ENCODE data around the gene MOB1A. TPM values are rescaled to one million over a fixed set of nuclear protein-coding genes. Genes with fewer than 3 reads are reported as not detected.
A peak's percentile ranks its signal among the peaks of the same experiment; 100 is the strongest.

Gene MOB1A
- total RNA-seq, 2 experiments from 2014 or later: 110 to 144 TPM

- H3K9me3 ChIP-seq (ENCODE audit: low read length): no peaks in the 10 kb centered on the region
- H3K79me2 ChIP-seq (ENCODE audit: insufficient read depth, low read depth, low read length): peaks cover 72% of the 10 kb centered on the region
- H2AFZ ChIP-seq (ENCODE audit: low read length): no peak overlapping the region
- H3K9me2 ChIP-seq (ENCODE audit: insufficient read depth, low read length): no peaks in the 10 kb centered on the region
- peak overlapping the region; percentile 81 for H3K4me2 ChIP-seq (ENCODE audit: low read length)
- TF ChIP-seq CTCF (conservative IDR thresholded peaks at IDR 0.05; ENCODE audit: low read length): no peak
- no peak for TF ChIP-seq EZH2phosphoT487 (IDR thresholded peaks at IDR 0.05; ENCODE audit: borderline replicate concordance, low read depth, low read length)
- H3K4me1 ChIP-seq (ENCODE audit: insufficient read depth, low read length, poor library complexity, severe bottlenecking): peaks cover 71% of the 10 kb centered on the region
- H4K20me1 ChIP-seq (ENCODE audit: insufficient read depth, low read length): peaks cover 51% of the 10 kb centered on the region
- no peak for DNase-seq (ENCODE audit: low spot score)
- BruUV-seq (replicated peaks): no TSS peak
- H3K27ac ChIP-seq (ENCODE audit: low read depth, low read length, poor library complexity, severe bottlenecking): no peak overlapping the region
- peaks cover 69% of the 10 kb centered on the region for H3K36me3 ChIP-seq (ENCODE audit: insufficient read depth, low read length)
- ChIA-PET CTCF (ENCODE audit: unreplicated experiment) (no interaction called here), POLR2A (interaction anchor here (0.7 to 7.1 kb wide), 6 partner anchors 12 to 149 kb away, joined by 3 to 118 read pairs (median 4); partner anchors contain the start of gene MOB1A)
- intact Hi-C loops (cut with micrococcal nuclease; ENCODE audit: unreplicated experiment): no loop called here
- peak overlapping the region; percentile 84 for H3K4me3 ChIP-seq (ENCODE audit: low read depth, low read length, poor library complexity, severe bottlenecking)
Measured at GRCh38 chr2:74201196-74201595, 22.5 kb upstream of the MOB1A start.

- peaks cover 58% of the 10 kb centered on the region for H3K4me1 ChIP-seq (ENCODE audit: insufficient read depth, low read length, poor library complexity, severe bottlenecking)
- peak overlapping the region; percentile 88 for H3K27ac ChIP-seq (ENCODE audit: low read depth, low read length, poor library complexity, severe bottlenecking)
- peak overlapping the region; percentile 84 for H3K4me3 ChIP-seq (ENCODE audit: low read depth, low read length, poor library complexity, severe bottlenecking)
- peak; percentile 35 for DNase-seq (ENCODE audit: low spot score)
- peaks cover 56% of the 10 kb centered on the region for H3K36me3 ChIP-seq (ENCODE audit: insufficient read depth, low read length)
- peak overlapping the region; percentile 81 for H3K4me2 ChIP-seq (ENCODE audit: low read length)
- peaks cover 59% of the 10 kb centered on the region for H3K79me2 ChIP-seq (ENCODE audit: insufficient read depth, low read depth, low read length)
- intact Hi-C loops (cut with micrococcal nuclease; ENCODE audit: unreplicated experiment): loop anchor here (1.0 kb wide), 2 partner anchors 22 to 53 kb away; partner anchors contain the start of genes BOLA3 and MOB1A
- no peak overlapping the region for H2AFZ ChIP-seq (ENCODE audit: low read length)
- CTCF ChIA-PET (ENCODE audit: unreplicated experiment): interaction anchor here (2.8 kb wide), 1 partner anchor 22 kb away, joined by 8 read pairs; the partner anchor contains the start of gene MOB1A
- TF ChIP-seq CTCF (conservative IDR thresholded peaks at IDR 0.05; ENCODE audit: low read length) (no peak), EZH2phosphoT487 (IDR thresholded peaks at IDR 0.05; ENCODE audit: borderline replicate concordance, low read depth, low read length) (no peak)
- BruUV-seq (replicated peaks): TSS peak; percentile 53
- POLR2A ChIA-PET: interaction anchor here (0.6 to 7.1 kb wide), 11 partner anchors 8 to 967 kb away, joined by 3 to 118 read pairs (median 7); partner anchors contain the start of genes MOB1A and PRADC1
- no peaks in the 10 kb centered on the region for H3K9me3 ChIP-seq (ENCODE audit: low read length)
- no peaks in the 10 kb centered on the region for H3K9me2 ChIP-seq (ENCODE audit: insufficient read depth, low read length)
- H4K20me1 ChIP-seq (ENCODE audit: insufficient read depth, low read length): peaks cover 38% of the 10 kb centered on the region
Measured at GRCh38 chr2:74199871-74200305, 21.2 kb upstream of the MOB1A start.

- TF ChIP-seq CTCF (conservative IDR thresholded peaks at IDR 0.05; ENCODE audit: low read length) (no peak; the same call in 1 of the 2 replicates), EZH2phosphoT487 (IDR thresholded peaks at IDR 0.05; ENCODE audit: borderline replicate concordance, low read depth, low read length) (no peak)
- H3K4me2 ChIP-seq (ENCODE audit: low read length): peak overlapping the region; percentile 81
- H3K27ac ChIP-seq (ENCODE audit: low read depth, low read length, poor library complexity, severe bottlenecking): peak overlapping the region; percentile 88
- BruUV-seq (replicated peaks): no TSS peak
- H3K4me1 ChIP-seq (ENCODE audit: insufficient read depth, low read length, poor library complexity, severe bottlenecking): peaks cover 53% of the 10 kb centered on the region
- no peaks in the 10 kb centered on the region for H3K9me3 ChIP-seq (ENCODE audit: low read length)
- intact Hi-C loops (cut with micrococcal nuclease; ENCODE audit: unreplicated experiment): loop anchor here (1.0 kb wide), 2 partner anchors 21 to 52 kb away; partner anchors contain the start of genes BOLA3 and MOB1A
- peaks cover 37% of the 10 kb centered on the region for H4K20me1 ChIP-seq (ENCODE audit: insufficient read depth, low read length)
- POLR2A ChIA-PET: interaction anchor here (0.7 to 7.1 kb wide), 13 partner anchors 8 to 966 kb away, joined by 3 to 118 read pairs (median 6); partner anchors contain the start of genes MOB1A and PRADC1
- H3K9me2 ChIP-seq (ENCODE audit: insufficient read depth, low read length): no peaks in the 10 kb centered on the region
- peaks cover 53% of the 10 kb centered on the region for H3K79me2 ChIP-seq (ENCODE audit: insufficient read depth, low read depth, low read length)
- H3K4me3 ChIP-seq (ENCODE audit: low read depth, low read length, poor library complexity, severe bottlenecking): peak overlapping the region; percentile 84
- no peak overlapping the region for H2AFZ ChIP-seq (ENCODE audit: low read length)
- H3K36me3 ChIP-seq (ENCODE audit: insufficient read depth, low read length): peaks cover 50% of the 10 kb centered on the region
- DNase-seq (ENCODE audit: low spot score): no peak
- CTCF ChIA-PET (ENCODE audit: unreplicated experiment): interaction anchor here (2.8 kb wide), 1 partner anchor 21 kb away, joined by 8 read pairs; the partner anchor contains the start of gene MOB1A
Measured at GRCh38 chr2:74199275-74199701, 20.6 kb upstream of the MOB1A start.

All from OCI-LY7 (cell line).